ENCODE data around the gene GRAP. TPM values are rescaled to one million over a fixed set of nuclear protein-coding genes. Genes with fewer than 3 reads are reported as not detected.
"Not testable (repeated sequence)": the region's sequence is repeated elsewhere in the genome, so short reads cannot be mapped to it uniquely, and the experiment has no call there.

GRAP gene
- total RNA-seq, 2 donors from 2014 or later = 9.7 to 15.9 TPM

DNA sequence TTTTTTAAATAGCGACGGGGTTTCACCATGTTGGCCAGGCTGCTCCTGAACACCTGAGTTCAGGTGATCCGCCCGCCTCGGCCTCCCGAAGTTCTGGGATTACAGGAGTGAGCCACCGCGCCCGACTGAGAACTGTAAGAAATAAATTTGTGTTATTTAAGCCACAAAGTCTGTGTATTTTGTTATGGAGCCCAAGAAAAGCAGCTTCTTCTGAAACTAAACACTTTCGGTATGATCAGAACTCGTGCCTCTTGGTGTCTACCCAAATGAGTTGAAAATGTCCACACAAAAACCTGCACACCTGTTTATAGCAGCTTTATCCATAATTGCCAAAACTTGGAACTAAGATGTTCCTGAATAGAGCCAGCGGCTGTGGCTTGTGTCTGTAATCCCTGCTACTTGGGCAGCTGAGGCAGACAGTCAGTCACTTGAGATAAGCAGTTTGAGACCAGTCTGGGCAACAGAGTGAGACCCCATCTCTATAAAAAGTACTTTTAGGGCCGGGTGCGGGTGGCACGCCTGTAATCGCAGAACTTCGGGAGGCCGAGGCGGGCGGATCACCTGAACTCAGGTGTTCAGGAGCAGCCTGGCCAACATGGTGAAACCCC lies 16.1 kb upstream of the GRAP start:
- not testable (repeated sequence) for H3K9me3 Mint-ChIP-seq; H3K36me3 Mint-ChIP-seq (ENCODE audit: insufficient read depth in 2 of 2); H3K4me1 Mint-ChIP-seq (ENCODE audit: low read depth); DNase-seq; H3K27me3 Mint-ChIP-seq (ENCODE audit: low read depth)
- peak; percentile 74 to 88 for ATAC-seq (replicated peaks in 1 of 2)
- peak overlapping the region in 1 of 2 donors; percentile 37 for H3K4me3 Mint-ChIP-seq
- H3K27ac Mint-ChIP-seq = peak overlapping the region; percentile 93

DNA sequence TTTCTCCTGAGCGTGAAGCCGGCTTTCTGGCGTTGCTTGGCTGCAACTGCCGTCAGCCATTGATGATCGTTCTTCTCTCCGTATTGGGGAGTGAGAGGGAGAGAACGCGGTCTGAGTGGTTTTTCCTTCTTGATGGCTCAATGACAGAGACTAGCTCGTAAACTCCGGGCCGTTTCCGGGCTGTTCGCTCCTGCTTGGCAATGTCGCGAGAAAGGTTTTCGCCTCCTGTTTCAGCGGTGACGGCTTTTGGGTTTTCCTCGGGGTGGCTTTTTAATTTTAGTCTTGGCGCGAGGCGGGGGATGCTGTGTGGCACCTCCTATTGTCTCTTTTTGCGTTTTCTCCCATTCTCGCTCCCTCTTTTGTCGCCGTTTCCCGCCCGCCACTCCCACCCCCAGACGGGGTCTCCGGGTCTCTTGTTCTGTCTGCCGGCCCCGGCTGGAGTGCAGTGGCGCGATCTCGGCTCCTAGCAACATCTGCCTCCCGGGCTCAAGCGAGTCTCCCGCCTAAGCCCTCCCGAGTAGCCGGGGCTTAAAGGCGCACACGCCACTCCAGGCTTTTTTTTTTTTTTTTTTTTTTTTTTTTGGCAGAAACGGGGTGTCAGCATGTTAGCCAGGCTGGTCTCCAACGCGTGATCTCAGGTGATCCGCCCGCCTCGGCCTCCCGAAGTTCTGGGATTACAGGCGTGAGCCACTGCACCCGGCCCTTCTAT lies 15.4 kb upstream of the GRAP start:
- H3K27me3 Mint-ChIP-seq (ENCODE audit: low read depth); H3K4me1 Mint-ChIP-seq (ENCODE audit: low read depth); H3K4me3 Mint-ChIP-seq; H3K9me3 Mint-ChIP-seq; H3K36me3 Mint-ChIP-seq (ENCODE audit: insufficient read depth in 2 of 2): not testable (repeated sequence)
- peak overlapping the region; percentile 89 for H3K27ac Mint-ChIP-seq
- peak; percentile 58 to 97 for DNase-seq
- peak; percentile 56 to 91 for ATAC-seq (replicated peaks in 1 of 2)

DNA sequence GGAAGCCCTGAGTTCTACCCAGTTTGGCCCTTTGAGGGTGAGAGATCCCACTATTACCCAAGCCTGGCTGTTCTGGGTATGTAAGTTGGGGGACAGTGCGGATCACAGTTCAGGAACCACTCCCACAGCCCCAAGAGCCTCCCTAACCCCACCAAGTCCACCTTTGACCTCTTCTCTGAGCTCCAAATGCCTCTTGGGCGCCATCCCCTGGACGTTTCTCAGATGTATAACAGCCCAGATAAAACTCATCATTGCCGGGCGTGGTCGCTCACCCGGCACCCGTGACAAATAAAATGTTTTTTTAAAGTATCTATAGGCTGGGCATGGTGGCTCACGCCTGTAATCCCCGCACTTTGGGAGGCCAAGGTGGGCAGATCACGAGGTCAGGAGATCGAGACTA lies 8.7 kb upstream of the GRAP start:
- H3K9me3 Mint-ChIP-seq; H3K27me3 Mint-ChIP-seq (ENCODE audit: low read depth); DNase-seq: not testable (repeated sequence)

GRCh38 chr17:19048826-19049225 lies 2.1 kb upstream of the GRAP start:
- not testable (repeated sequence) for H3K9me3 Mint-ChIP-seq; H3K4me3 Mint-ChIP-seq; H3K27me3 Mint-ChIP-seq (ENCODE audit: low read depth); H3K4me1 Mint-ChIP-seq (ENCODE audit: low read depth); H3K36me3 Mint-ChIP-seq (ENCODE audit: insufficient read depth in 2 of 2); H3K27ac Mint-ChIP-seq
- DNase-seq = peak in 1 of 2 donors; percentile 15
- ATAC-seq (replicated peaks in 1 of 2) = peak in 1 of 2 donors; percentile 30

More for the DNA sequence above, 8.7 kb upstream of the GRAP start:
- peak; percentile 95 to 97 for ATAC-seq (replicated peaks in 1 of 2)
- H3K4me1 Mint-ChIP-seq (ENCODE audit: low read depth); H3K4me3 Mint-ChIP-seq; H3K27ac Mint-ChIP-seq; H3K36me3 Mint-ChIP-seq (ENCODE audit: insufficient read depth in 2 of 2): not testable (repeated sequence)

DNA sequence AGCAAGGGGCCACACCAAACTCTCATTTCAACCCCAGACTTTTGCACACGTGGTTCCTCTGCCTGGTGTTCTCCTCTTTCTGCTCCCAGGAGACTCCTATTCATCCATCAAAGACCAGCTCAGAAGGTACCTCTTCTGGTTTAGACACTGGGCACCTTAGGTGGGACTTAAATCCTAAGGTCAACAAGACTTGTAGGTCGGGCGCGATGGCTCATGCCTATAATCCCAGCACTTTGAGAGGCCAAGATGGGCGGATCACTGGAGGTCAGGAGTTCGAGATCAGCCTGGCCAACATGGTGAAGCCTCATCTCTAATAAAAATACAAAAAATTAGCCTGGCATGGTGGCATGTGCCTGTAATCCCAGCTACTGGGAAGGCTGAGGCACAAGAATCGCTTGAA lies 753 bp upstream of the GRAP start:
- H3K4me1 Mint-ChIP-seq (ENCODE audit: low read depth); DNase-seq; ATAC-seq (replicated peaks in 1 of 2); H3K27ac Mint-ChIP-seq; H3K9me3 Mint-ChIP-seq; H3K36me3 Mint-ChIP-seq (ENCODE audit: insufficient read depth in 2 of 2); H3K27me3 Mint-ChIP-seq (ENCODE audit: low read depth); H3K4me3 Mint-ChIP-seq: not testable (repeated sequence)

DNA sequence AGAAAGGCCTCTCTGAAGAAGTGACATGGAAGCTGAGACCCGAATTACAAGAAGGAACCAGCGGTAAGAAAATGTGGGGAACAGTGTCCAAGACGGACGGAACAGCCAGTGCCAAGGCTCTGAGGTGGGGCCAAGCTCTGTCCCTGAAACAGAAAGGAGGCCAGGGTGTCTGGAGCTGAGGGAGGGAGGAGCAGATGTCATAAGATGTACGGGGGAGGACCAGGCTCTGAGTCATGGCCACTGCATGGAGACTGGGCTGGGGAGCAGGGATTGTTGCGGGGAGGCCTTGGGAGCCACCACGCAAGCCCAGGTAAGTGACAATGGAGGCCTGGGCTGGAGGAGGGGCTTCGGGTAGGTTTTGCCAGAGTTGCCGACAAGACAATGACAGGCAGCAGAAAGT lies 2.1 kb downstream of the GRAP start:
- not testable (repeated sequence) for H3K9me3 Mint-ChIP-seq; H3K36me3 Mint-ChIP-seq (ENCODE audit: insufficient read depth in 2 of 2); H3K27me3 Mint-ChIP-seq (ENCODE audit: low read depth); H3K4me3 Mint-ChIP-seq; H3K4me1 Mint-ChIP-seq (ENCODE audit: low read depth); DNase-seq; H3K27ac Mint-ChIP-seq
- ATAC-seq (replicated peaks in 1 of 2) = peak in 1 of 2 donors; percentile 35

DNA sequence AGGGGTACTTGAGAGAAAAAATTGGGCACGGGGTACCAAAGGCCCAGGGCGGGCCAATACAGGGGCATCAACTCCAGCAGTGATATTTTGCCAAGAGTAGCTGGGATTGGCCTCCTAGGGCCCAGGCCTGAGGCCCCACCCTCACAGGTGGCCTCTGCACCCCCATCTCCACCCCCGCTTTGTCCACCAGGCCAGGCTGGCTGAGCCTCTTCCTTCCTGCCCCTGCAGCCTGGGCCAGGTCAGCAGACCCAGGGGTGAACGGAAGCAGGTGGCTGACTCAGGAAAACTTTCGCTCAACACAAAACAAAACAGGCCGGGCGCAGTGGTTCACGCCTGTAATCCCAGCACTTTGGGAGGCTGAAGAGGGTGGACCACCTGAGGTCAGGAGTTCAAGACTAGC lies 3.7 kb downstream of the GRAP start:
- not testable (repeated sequence) for DNase-seq; H3K9me3 Mint-ChIP-seq; H3K36me3 Mint-ChIP-seq (ENCODE audit: insufficient read depth in 2 of 2); H3K4me1 Mint-ChIP-seq (ENCODE audit: low read depth); H3K27me3 Mint-ChIP-seq (ENCODE audit: low read depth); H3K27ac Mint-ChIP-seq; H3K4me3 Mint-ChIP-seq
- peak; percentile 19 to 24 for ATAC-seq (replicated peaks in 1 of 2)

DNA sequence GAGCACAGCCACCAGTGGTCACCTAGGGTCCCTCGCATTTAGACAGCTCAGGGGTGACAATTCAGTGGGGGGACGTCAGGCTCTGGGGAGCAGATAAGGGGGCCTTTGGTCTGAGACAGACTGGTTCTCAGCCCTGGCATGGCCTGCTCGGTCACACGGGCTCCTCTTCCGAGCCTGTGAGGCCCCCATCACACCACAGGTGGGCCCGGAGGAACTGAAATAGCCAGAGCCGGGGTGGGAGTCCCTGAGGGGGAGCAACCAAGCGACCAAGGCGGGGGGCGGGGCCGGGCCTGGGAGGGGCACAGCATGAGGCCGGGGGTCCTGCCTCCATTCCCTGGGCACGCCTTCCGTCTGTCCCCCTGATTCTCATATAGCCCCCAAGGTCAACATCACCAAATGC lies 4.4 kb downstream of the GRAP start:
- not testable (repeated sequence) for ATAC-seq (replicated peaks in 1 of 2); H3K9me3 Mint-ChIP-seq; H3K4me1 Mint-ChIP-seq (ENCODE audit: low read depth); H3K4me3 Mint-ChIP-seq; DNase-seq; H3K27ac Mint-ChIP-seq; H3K27me3 Mint-ChIP-seq (ENCODE audit: low read depth); H3K36me3 Mint-ChIP-seq (ENCODE audit: insufficient read depth in 2 of 2)

DNA sequence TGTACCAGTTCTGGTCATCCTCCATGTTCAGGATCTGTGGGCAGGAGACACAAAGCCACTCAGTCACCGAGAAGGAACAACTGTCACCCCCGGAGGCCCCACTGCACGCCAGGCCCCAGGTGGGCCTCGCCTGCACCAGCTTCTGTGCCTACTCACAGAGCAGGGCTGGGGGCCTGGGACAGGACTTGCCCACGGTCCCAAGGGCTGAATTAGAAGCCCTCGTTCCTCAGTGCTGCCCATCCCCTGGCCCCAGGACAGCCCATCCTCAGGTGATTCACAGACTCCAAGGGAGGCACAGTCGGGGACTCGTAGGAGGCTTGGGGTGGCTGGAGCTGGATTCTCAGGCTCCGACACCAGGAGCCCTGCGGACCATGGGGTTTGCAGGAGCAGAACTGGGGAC lies 4.9 kb downstream of the GRAP start:
- not testable (repeated sequence) for H3K27me3 Mint-ChIP-seq (ENCODE audit: low read depth); ATAC-seq (replicated peaks in 1 of 2)
- peak in 1 of 2 donors; percentile 0 for DNase-seq

GRCh38 chr17:19040350-19040749 lies 6.4 kb downstream of the GRAP start:
- DNase-seq; H3K27me3 Mint-ChIP-seq (ENCODE audit: low read depth); H3K36me3 Mint-ChIP-seq (ENCODE audit: insufficient read depth in 2 of 2); H3K9me3 Mint-ChIP-seq; H3K27ac Mint-ChIP-seq; H3K4me3 Mint-ChIP-seq; H3K4me1 Mint-ChIP-seq (ENCODE audit: low read depth): not testable (repeated sequence)
- ATAC-seq (replicated peaks in 1 of 2) = peak in 1 of 2 donors; percentile 18

More for the DNA sequence above, 4.9 kb downstream of the GRAP start:
- H3K4me1 Mint-ChIP-seq (ENCODE audit: low read depth); H3K27ac Mint-ChIP-seq; H3K9me3 Mint-ChIP-seq; H3K36me3 Mint-ChIP-seq (ENCODE audit: insufficient read depth in 2 of 2); H3K4me3 Mint-ChIP-seq: not testable (repeated sequence)

DNA sequence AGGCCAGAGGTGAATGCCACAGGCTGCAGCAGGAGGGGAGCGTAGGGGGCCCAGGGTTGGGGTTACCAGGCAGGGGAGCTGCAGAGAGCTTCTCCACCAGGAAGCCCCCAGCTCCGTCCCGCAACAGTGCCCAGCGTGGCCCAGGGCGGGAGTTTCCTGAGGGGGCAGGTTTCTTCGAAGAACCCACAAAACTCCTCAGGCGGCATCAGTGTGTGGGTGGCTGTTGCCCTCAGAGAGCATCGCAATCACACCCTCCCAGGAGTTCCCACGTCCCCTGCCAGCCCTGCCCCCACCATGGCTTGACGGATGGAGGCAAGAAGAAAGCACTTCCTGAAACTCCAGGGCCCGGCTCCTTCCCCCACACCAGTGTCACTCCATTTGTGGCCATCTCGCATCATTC lies 8.0 kb downstream of the GRAP start:
- not testable (repeated sequence) for H3K27ac Mint-ChIP-seq; H3K4me3 Mint-ChIP-seq; H3K36me3 Mint-ChIP-seq (ENCODE audit: insufficient read depth in 2 of 2); H3K4me1 Mint-ChIP-seq (ENCODE audit: low read depth); H3K9me3 Mint-ChIP-seq; DNase-seq; H3K27me3 Mint-ChIP-seq (ENCODE audit: low read depth)
- peak in 1 of 2 donors; percentile 29 for ATAC-seq (replicated peaks in 1 of 2)

DNA sequence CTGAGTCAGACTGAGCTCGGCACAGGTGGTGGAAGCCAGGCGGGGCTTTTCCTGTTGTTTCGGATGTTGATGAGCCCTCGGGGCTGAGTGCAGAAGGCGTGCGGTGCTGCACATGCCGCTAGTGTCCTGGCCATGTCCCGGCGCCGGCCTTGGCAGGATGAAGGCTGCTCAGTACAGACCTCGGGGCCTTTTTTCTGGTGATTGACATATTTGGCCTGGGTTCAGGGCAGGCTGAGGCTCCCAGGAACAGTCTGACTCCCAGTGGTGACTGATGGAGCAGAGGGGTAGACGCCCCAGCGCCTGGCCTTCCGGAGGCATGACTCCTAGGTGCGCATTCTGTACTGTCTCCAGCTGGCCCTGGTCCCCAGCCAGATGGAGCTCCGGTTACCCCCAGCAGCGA lies 8.8 kb downstream of the GRAP start:
- H3K36me3 Mint-ChIP-seq (ENCODE audit: insufficient read depth in 2 of 2); H3K27me3 Mint-ChIP-seq (ENCODE audit: low read depth); H3K9me3 Mint-ChIP-seq: not testable (repeated sequence)

GRCh38 chr17:19037547-19037946 lies 9.2 kb downstream of the GRAP start:
- not testable (repeated sequence) for H3K4me3 Mint-ChIP-seq; H3K36me3 Mint-ChIP-seq (ENCODE audit: insufficient read depth in 2 of 2); DNase-seq; ATAC-seq (replicated peaks in 1 of 2); H3K9me3 Mint-ChIP-seq; H3K27me3 Mint-ChIP-seq (ENCODE audit: low read depth); H3K4me1 Mint-ChIP-seq (ENCODE audit: low read depth); H3K27ac Mint-ChIP-seq

More for the DNA sequence above, 8.8 kb downstream of the GRAP start:
- H3K4me1 Mint-ChIP-seq (ENCODE audit: low read depth); H3K27ac Mint-ChIP-seq; DNase-seq; H3K4me3 Mint-ChIP-seq: not testable (repeated sequence)
- ATAC-seq (replicated peaks in 1 of 2) = peak; percentile 27 to 35

- not testable (repeated sequence) for H3K27ac Mint-ChIP-seq; DNase-seq; H3K4me3 Mint-ChIP-seq; H3K36me3 Mint-ChIP-seq (ENCODE audit: insufficient read depth in 2 of 2); ATAC-seq (replicated peaks in 1 of 2); H3K27me3 Mint-ChIP-seq (ENCODE audit: low read depth); H3K4me1 Mint-ChIP-seq (ENCODE audit: low read depth); H3K9me3 Mint-ChIP-seq
Observed at GRCh38 chr17:19036186-19036585, 10.6 kb downstream of the GRAP start.

Data from activated T-cell treated with anti-CD3 and anti-CD28 coated beads, Interleukin-2, amount 50 U/mL, for 72 hours (primary cell).